ENCODE measurements around the gene C1QL4. TPM values are rescaled to one million over a fixed set of nuclear protein-coding genes. Genes with fewer than 3 reads are reported as not detected.
"Not testable (repeated sequence)": the region's sequence is repeated elsewhere in the genome, so short reads cannot be mapped to it uniquely, and the experiment has no call there.

C1QL4 gene
- total and polyA plus RNA-seq, 7 donors, result 0.03 TPM; not detected in 6

GRCh38 chr12:49287876-49288275, 49.1 kb downstream of the C1QL4 start:
- Histone ChIP-seq H3K36me3 (no peaks in the 10 kb centered on the region), H3K27me3 (peaks cover 0 to 33% (median 0%) of the 10 kb centered on the region in 3 donors), H3K27ac (no peak overlapping the region), H3K9me3 (no peaks in the 10 kb centered on the region), H3K4me1 (peaks cover 0 to 1% (median under 1%) of the 10 kb centered on the region in 4 donors), H3K4me3 (no peak overlapping the region)
- peak; percentile 53 for DNase-seq
- TF ChIP-seq EP300 (IDR thresholded peaks at IDR 0.05) (no peak), POLR2A (IDR thresholded peaks at IDR 0.05) (no peak), POLR2AphosphoS5 (IDR thresholded peaks at IDR 0.05) (no peak), CTCF (IDR thresholded peaks at IDR 0.05) (no peak)
- WGBS, 2 donors, result 37 to 55% methylated on average over 6 of the region's 6 CpGs
- intact Hi-C loops (cut with DNase I), result loop anchor here (5.0 kb wide), 2 partner anchors 49 to 224 kb away; partner anchors contain the start of gene C1QL4

GRCh38 chr12:49284672-49285071, 52.3 kb downstream of the C1QL4 start:
- H3K4me3 ChIP-seq, result no peak overlapping the region
- TF ChIP-seq POLR2A (IDR thresholded peaks at IDR 0.05) (no peak), POLR2AphosphoS5 (IDR thresholded peaks at IDR 0.05) (no peak), EP300 (IDR thresholded peaks at IDR 0.05) (no peak), CTCF (IDR thresholded peaks at IDR 0.05) (no peak)
- intact Hi-C loops (cut with DNase I), result loop anchor here (5.0 kb wide), 2 partner anchors 53 to 228 kb away; partner anchors contain the start of gene C1QL4
- peaks cover 0 to 33% (median 0%) of the 10 kb centered on the region in 3 donors for H3K27me3 ChIP-seq
- no peak for DNase-seq
- H3K9me3 ChIP-seq, result no peaks in the 10 kb centered on the region
- no peaks in the 10 kb centered on the region for H3K4me1 ChIP-seq
- WGBS, 2 donors, result 83 to 92% methylated on average over 4 of the region's 4 CpGs
- H3K36me3 ChIP-seq, result no peaks in the 10 kb centered on the region
- no peak overlapping the region for H3K27ac ChIP-seq

- intact Hi-C loops (cut with DNase I), result no loop called here
- 80 to 84% methylated on average over 25 of the region's 25 CpGs for WGBS, 2 donors
- Histone ChIP-seq H3K4me1 (no peaks in the 10 kb centered on the region), H3K9me3 (no peaks in the 10 kb centered on the region), H3K36me3 (no peaks in the 10 kb centered on the region), H3K27ac (no peak overlapping the region), H3K4me3 (no peak overlapping the region), H3K27me3 (peaks cover 0 to 33% (median 0%) of the 10 kb centered on the region in 3 donors)
- TF ChIP-seq CTCF (IDR thresholded peaks at IDR 0.05), result no peak
- TF ChIP-seq POLR2A (IDR thresholded peaks at IDR 0.05), result no peak
- TF ChIP-seq EP300 (IDR thresholded peaks at IDR 0.05), result no peak
- TF ChIP-seq POLR2AphosphoS5 (IDR thresholded peaks at IDR 0.05), result no peak
- DNase-seq, result no peak
Observed at GRCh38 chr12:49283541-49284429, 53.2 kb downstream of the C1QL4 start.

GRCh38 chr12:49282740-49283375, 54.1 kb downstream of the C1QL4 start:
- WGBS, 2 donors, result 61 to 85% methylated on average over 3 of the region's 6 CpGs
- H3K27ac ChIP-seq; DNase-seq; H3K4me3 ChIP-seq; intact Hi-C loops (cut with DNase I); H3K4me1 ChIP-seq; H3K36me3 ChIP-seq; H3K9me3 ChIP-seq: not testable (repeated sequence)
- peaks cover 0 to 31% (median 0%) of the 10 kb centered on the region in 3 donors for H3K27me3 ChIP-seq

Other genes with a start within 250 kb of the C1QL4 start
- under 1 TPM in 2 of 4 donors, not detected in 2; 0.14 to 0.83 TPM for gene DHH, start 242.4 kb downstream of the C1QL4 start, total RNA-seq
- gene DHH, start 242.4 kb downstream of the C1QL4 start, polyA plus RNA-seq, result under 1 TPM in 1 of 3 donors, not detected in 2; 0.63 TPM
- 10 to 100 TPM; 34.6 to 82.3 (median 51.5) TPM for gene LMBR1L, start 226.3 kb downstream of the C1QL4 start, total RNA-seq
- 10 to 100 TPM in 2 of 3 donors, 1 to 10 TPM in 1; 7.8 to 41.4 (median 10.2) TPM for gene LMBR1L, start 226.3 kb downstream of the C1QL4 start, polyA plus RNA-seq
- gene TUBA1B, start 205.8 kb downstream of the C1QL4 start, total RNA-seq, result 100 to 1,000 TPM; 651 to 712 (median 682) TPM
- gene TUBA1B, start 205.8 kb downstream of the C1QL4 start, polyA plus RNA-seq, result 1,000 to 10,000 TPM in 1 of 3 donors, 100 to 1,000 TPM in 2; 482 to 1,083 (median 767) TPM
- gene TUBA1A, start 148.1 kb downstream of the C1QL4 start, total RNA-seq, result 100 to 1,000 TPM; 614 to 677 (median 635) TPM
- gene TUBA1A, start 148.1 kb downstream of the C1QL4 start, polyA plus RNA-seq, result 100 to 1,000 TPM in 1 of 3 donors, 10 to 100 TPM in 2; 20.1 to 129 (median 41.4) TPM
- 100 to 1,000 TPM in 1 of 4 donors, 10 to 100 TPM in 3; 54.8 to 108 (median 87.2) TPM for gene TUBA1C, start 72.1 kb downstream of the C1QL4 start, total RNA-seq
- gene TUBA1C, start 72.1 kb downstream of the C1QL4 start, polyA plus RNA-seq, result 100 to 1,000 TPM; 411 to 694 (median 519) TPM
- gene PRPH, start 42.0 kb downstream of the C1QL4 start, total RNA-seq, result 10 to 100 TPM; 19.7 to 56.2 (median 38.6) TPM
- gene PRPH, start 42.0 kb downstream of the C1QL4 start, polyA plus RNA-seq, result 10 to 100 TPM in 1 of 3 donors, 1 to 10 TPM in 1, under 1 TPM in 1; 0.46 to 31.8 (median 2.4) TPM
- under 1 TPM in 1 of 4 donors, not detected in 3; 0.36 TPM for gene TROAP, start 13.9 kb downstream of the C1QL4 start, total RNA-seq
- gene TROAP, start 13.9 kb downstream of the C1QL4 start, polyA plus RNA-seq, result 10 to 100 TPM in 1 of 3 donors, 1 to 10 TPM in 2; 4.8 to 25.7 (median 5.1) TPM
- gene DNAJC22, start 9.7 kb upstream of the C1QL4 start, total RNA-seq, result under 1 TPM in 3 of 4 donors, not detected in 1; under 0.01 to 0.28 (median 0.16) TPM
- gene DNAJC22, start 9.7 kb upstream of the C1QL4 start, polyA plus RNA-seq, result 10 to 100 TPM in 1 of 3 donors, 1 to 10 TPM in 2; 4.6 to 12.8 (median 7.8) TPM
- 10 to 100 TPM; 10.3 to 32.1 (median 13.4) TPM for gene SPATS2, start 30.3 kb upstream of the C1QL4 start, total RNA-seq
- 10 to 100 TPM in 2 of 3 donors, 1 to 10 TPM in 1; 6.9 to 13.8 (median 11.0) TPM for gene SPATS2, start 30.3 kb upstream of the C1QL4 start, polyA plus RNA-seq
- gene KCNH3, start 201.8 kb upstream of the C1QL4 start, total RNA-seq, result under 1 TPM in 2 of 4 donors, not detected in 2; 0.14 to 0.83 TPM
- under 1 TPM in 1 of 3 donors, not detected in 2; 0.36 TPM for gene KCNH3, start 201.8 kb upstream of the C1QL4 start, polyA plus RNA-seq
- 10 to 100 TPM; 33.6 to 59.3 (median 48.0) TPM for gene MCRS1, start 231.0 kb upstream of the C1QL4 start, total RNA-seq
- 10 to 100 TPM; 43.8 to 61.0 (median 46.0) TPM for gene MCRS1, start 231.0 kb upstream of the C1QL4 start, polyA plus RNA-seq